Left ventricle myocardium inferior (tissue), 1 donor: ENCODE measurements around the gene PPP2R5A. TPM values are rescaled to one million over a fixed set of nuclear protein-coding genes. Genes with fewer than 3 reads are reported as not detected.

Source experiments
- DNase-seq: peaks from one replicate; pipeline ENCODE4 v3.0.0-alpha.2; 2020
- H3K27ac ChIP-seq: fragments of 200-600 bp; replicated peaks from 2 replicates; pipeline ENCODE4 v1.8.0; 2021
- H3K27me3 ChIP-seq: fragments of 200-600 bp; 2 replicates; pipeline ENCODE4 v1.8.0; 2021; ENCODE audit warnings: low read depth
- H3K36me3 ChIP-seq: fragments of 200-600 bp; 2 replicates; pipeline ENCODE4 v1.8.0; 2021
- H3K4me1 ChIP-seq: fragments of 200-600 bp; 2 replicates; pipeline ENCODE4 v1.8.0; 2021
- H3K4me3 ChIP-seq: fragments of 200-600 bp; 2 replicates; pipeline ENCODE4 v1.8.0; 2021; ENCODE audit warnings: mild to moderate bottlenecking, moderate library complexity
- H3K9me3 ChIP-seq: fragments of 200-600 bp; replicated peaks from 2 replicates; pipeline ENCODE4 v1.8.0; 2021
- CTCF ChIP-seq: fragments of 200-600 bp; IDR thresholded peaks from 2 replicates; pipeline ENCODE4 v1.8.0; 2021; ENCODE audit warnings: antibody characterized with exemption, mild to moderate bottlenecking, borderline replicate concordance
- intact Hi-C: fragments of 100-400 bp; cut with micrococcal nuclease; formaldehyde crosslinking; loops from one replicate; pipeline ENCODE4 v1.11.0; 2022
- long read RNA-seq: library from polyadenylated mRNA; unstranded; transcript quantifications from one replicate; pipeline ENCODE4 v2.0.0, GENCODE V29; 2021
- total RNA-seq: library from RNA; stranded (reverse); fragmentation: NEBNext Ultra II Directional; extraction: Animal tissue kit (Norgen Biotek cat#: 25700); gene quantifications from one replicate; pipeline ENCODE4 v1.2.1, GENCODE V29; 2021
- donor health status: DM: no; HTN: yes; CAD: no; lungs with severe emphysema.

Gene PPP2R5A
- 69.3 TPM for total RNA-seq
- long read RNA-seq, transcript PPP2R5A-201 (13 exons, 3,128 nt): major isoform, 59 of 76 reads
- long read RNA-seq, partial matches to known transcripts: 4 of 76 reads
- long read RNA-seq, other reads (novel, unspliced or antisense): 13 of 76 reads

DNA sequence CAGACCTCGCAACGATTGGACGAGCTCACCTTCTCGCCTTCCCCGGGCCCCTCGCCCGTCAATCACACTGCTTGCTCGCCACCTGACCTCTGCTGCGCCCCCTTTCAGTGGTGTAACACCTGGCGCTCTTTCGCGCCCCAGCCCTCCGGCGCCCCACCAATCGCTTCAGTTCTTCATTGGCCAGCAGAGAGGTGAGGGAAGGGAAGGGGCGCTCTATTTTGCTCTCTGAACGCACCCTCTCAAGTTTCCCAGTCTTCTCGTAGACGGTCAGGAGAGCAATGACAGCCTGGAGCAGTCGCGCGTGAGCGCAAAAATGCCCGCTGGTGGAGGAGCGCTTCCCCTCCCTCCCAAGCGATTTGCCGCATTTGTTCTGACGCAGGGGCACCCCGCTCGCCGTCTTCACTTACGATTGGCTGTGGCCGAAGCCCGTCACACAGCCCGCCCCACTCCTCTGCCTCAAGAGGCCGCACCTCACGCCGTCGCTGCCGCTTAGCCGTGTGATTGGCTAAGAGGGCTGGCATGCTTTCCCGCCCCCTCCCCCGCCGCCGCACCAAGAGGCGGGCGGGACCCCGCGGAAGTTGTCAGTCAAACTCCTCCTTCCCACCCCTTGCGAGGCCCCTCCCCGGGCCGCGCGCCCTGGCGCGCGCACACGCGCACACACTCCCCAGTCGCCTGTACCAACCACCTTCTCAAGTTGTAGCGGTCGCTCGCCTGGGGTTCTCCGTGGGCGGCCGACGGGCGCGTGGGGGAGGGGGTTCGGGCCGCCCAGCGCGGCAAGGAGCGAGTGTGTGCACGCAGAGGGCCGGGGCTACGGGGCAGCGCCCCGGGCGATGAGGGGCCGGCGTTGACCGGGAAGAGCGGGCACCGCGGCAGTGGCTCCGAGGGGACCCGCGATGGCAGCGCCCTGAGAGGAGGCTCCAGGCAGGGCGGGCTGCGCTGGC lies at the start of gene PPP2R5A:
PPP2R5A (plus strand) TSS at position 667 of the 941 bp plus-strand sequence. CDS start 701 bp downstream, outside the sequence.
- H3K27me3 ChIP-seq: no peaks in the 10 kb centered on the region
- TF ChIP-seq CTCF: peak; percentile 40
- H3K9me3 ChIP-seq: no peaks in the 10 kb centered on the region
- H3K36me3 ChIP-seq: no peaks in the 10 kb centered on the region
- intact Hi-C loops: loop anchor here (10.0 kb wide), 1 partner anchor 120 kb away; no protein-coding TSS in a partner anchor
- H3K4me3 ChIP-seq: peak within 1 kb of the TSS; percentile 94
- peak within 1 kb of the TSS; percentile 99 for H3K27ac ChIP-seq
- H3K4me1 ChIP-seq: peaks cover 53% of the 10 kb centered on the region
- DNase-seq: peak; percentile 99

DNA sequence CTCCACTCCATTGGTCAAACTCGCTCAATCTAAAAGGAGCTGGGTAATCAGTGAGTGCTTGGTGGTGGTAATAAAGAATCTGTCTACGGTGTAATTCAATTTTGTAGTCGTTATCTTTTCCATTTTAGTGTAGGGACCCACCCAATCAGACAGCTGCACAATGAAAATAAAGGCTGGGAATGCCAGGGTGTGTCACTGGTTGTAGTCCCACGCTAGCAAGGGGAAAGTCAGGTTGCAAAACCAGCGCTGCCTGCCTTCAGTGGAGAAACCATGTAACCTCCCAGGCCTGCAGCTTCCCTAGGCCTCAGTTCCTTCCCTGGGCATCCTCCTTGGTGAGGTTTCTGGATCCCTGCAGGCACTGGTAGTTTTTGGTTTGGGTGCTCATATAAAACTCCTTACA lies 49.4 kb upstream of the PPP2R5A start:
- Histone ChIP-seq H3K4me1 (peaks cover 62% of the 10 kb centered on the region), H3K9me3 (no peaks in the 10 kb centered on the region), H3K36me3 (no peaks in the 10 kb centered on the region), H3K27ac (peak overlapping the region; percentile 87), H3K27me3 (no peaks in the 10 kb centered on the region), H3K4me3 (no peak overlapping the region)
- TF ChIP-seq CTCF: no peak
- intact Hi-C loops: no loop called here
- no peak for DNase-seq

- no peak for DNase-seq
- H3K27ac ChIP-seq: peak overlapping the region; percentile 87
- intact Hi-C loops: no loop called here
- no peaks in the 10 kb centered on the region for H3K27me3 ChIP-seq
- H3K4me1 ChIP-seq: peaks cover 71% of the 10 kb centered on the region
- H3K9me3 ChIP-seq: no peaks in the 10 kb centered on the region
- H3K36me3 ChIP-seq: no peaks in the 10 kb centered on the region
- no peak overlapping the region for H3K4me3 ChIP-seq
- TF ChIP-seq CTCF: no peak
These were observed 48.5 kb upstream of the PPP2R5A start for GRCh38 chr1:212236664-212237220.

DNA sequence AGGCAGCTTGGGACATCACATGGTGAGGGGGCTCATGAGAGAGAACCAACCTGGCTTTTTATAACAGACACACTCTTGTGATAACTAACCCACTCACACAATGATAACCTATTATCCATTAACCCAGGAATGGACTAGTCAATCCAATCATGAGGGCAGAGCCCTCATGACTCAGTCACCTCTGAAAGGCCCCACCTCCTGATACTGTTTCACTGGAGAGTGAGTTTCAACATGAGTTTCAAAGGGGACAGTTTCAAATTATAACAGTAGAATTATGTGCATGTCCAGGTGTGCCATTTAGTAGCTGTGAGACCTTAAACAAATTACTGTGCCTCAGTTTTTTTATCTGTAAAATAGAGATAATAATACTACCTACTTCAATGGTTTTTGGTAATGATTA lies 47.6 kb upstream of the PPP2R5A start:
- Histone ChIP-seq H3K9me3 (no peaks in the 10 kb centered on the region), H3K27ac (no peak overlapping the region), H3K27me3 (no peaks in the 10 kb centered on the region), H3K4me1 (peaks cover 78% of the 10 kb centered on the region), H3K36me3 (no peaks in the 10 kb centered on the region), H3K4me3 (no peak overlapping the region)
- intact Hi-C loops: no loop called here
- no peak for TF ChIP-seq CTCF
- no peak for DNase-seq

- Histone ChIP-seq H3K9me3 (no peaks in the 10 kb centered on the region), H3K27me3 (no peaks in the 10 kb centered on the region), H3K36me3 (no peaks in the 10 kb centered on the region), H3K4me1 (peaks cover 78% of the 10 kb centered on the region), H3K27ac (peak overlapping the region; percentile 59), H3K4me3 (no peak overlapping the region)
- intact Hi-C loops: no loop called here
- no peak for DNase-seq
- TF ChIP-seq CTCF: no peak
These were observed 46.7 kb upstream of the PPP2R5A start for GRCh38 chr1:212238552-212238951.
